ENCODE data around the gene DEPDC5. TPM values are rescaled to one million over a fixed set of nuclear protein-coding genes. Genes with fewer than 3 reads are reported as not detected.

The DEPDC5 gene
- total and polyA plus RNA-seq, 9 of the 15 experiments (the other 6 are each of a cell fraction or from before 2014, with no cell fraction given), result 2.3 to 12.3 (median 10.7) TPM

DNA sequence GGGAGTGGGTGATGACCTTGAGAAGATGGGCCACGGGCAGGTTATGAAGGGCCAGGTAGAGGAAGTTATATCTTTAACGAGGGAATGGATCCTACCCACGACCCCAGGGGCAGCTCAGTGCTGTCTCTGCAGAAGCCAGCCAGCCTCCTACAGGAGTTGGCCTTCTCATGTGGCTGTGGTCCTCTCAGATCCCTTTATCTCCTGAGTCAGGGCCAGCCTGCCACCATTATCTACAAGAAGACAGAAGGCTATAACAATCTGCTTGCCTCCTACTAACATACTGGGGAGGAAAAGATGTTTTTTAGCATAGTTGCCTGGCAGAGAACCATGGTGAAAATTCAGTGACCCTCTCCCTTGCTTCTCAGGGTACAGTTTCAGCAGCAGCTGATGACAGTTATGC is 183.5 kb downstream of the DEPDC5 start (continued):
- TF ChIP-seq ZNF311 (CRISPR knock-in tag; IDR thresholded peaks at IDR 0.05) (no peak), DIDO1 (tag; IDR thresholded peaks at IDR 0.05; ENCODE audit: low read depth) (no peak), CBX3 (IDR thresholded peaks at IDR 0.05; ENCODE audit: borderline replicate concordance in 1 of 2, low read length in 2 of 2) (no peak), ZKSCAN3 (CRISPR knock-in tag; IDR thresholded peaks at IDR 0.05) (no peak), TBP (optimal IDR thresholded peaks at IDR 0.05; ENCODE audit: low read depth, low read length) (no peak), NBN (IDR thresholded peaks at IDR 0.05; ENCODE audit: low read depth) (peak; percentile 26; the same call in 1 of the 2 replicates), SAP30 (IDR thresholded peaks at IDR 0.05; ENCODE audit: borderline replicate concordance, insufficient read depth, low read depth, low read length, poor library complexity, severe bottlenecking) (no peak), ZNF707 (CRISPR knock-in tag; conservative IDR thresholded peaks at IDR 0.05) (no peak), MTA2 (IDR thresholded peaks at IDR 0.05; ENCODE audit: low read depth) (peak; percentile 79), ZNF197 (CRISPR knock-in tag; IDR thresholded peaks at IDR 0.05; ENCODE audit: low read depth) (no peak), RBM34 (IDR thresholded peaks at IDR 0.05; ENCODE audit: borderline replicate concordance, insufficient read depth, low read length) (no peak), CREM (IDR thresholded peaks at IDR 0.05; ENCODE audit: low read depth) (peak; percentile 48; the same call in 1 of the 2 replicates), PTTG1 (tag; IDR thresholded peaks at IDR 0.05; ENCODE audit: low read depth) (no peak), ZNF77 (CRISPR knock-in tag; IDR thresholded peaks at IDR 0.05) (no peak), ZNF174 (CRISPR knock-in tag; IDR thresholded peaks at IDR 0.05) (no peak)
- TF ChIP-seq, protein P1, sequence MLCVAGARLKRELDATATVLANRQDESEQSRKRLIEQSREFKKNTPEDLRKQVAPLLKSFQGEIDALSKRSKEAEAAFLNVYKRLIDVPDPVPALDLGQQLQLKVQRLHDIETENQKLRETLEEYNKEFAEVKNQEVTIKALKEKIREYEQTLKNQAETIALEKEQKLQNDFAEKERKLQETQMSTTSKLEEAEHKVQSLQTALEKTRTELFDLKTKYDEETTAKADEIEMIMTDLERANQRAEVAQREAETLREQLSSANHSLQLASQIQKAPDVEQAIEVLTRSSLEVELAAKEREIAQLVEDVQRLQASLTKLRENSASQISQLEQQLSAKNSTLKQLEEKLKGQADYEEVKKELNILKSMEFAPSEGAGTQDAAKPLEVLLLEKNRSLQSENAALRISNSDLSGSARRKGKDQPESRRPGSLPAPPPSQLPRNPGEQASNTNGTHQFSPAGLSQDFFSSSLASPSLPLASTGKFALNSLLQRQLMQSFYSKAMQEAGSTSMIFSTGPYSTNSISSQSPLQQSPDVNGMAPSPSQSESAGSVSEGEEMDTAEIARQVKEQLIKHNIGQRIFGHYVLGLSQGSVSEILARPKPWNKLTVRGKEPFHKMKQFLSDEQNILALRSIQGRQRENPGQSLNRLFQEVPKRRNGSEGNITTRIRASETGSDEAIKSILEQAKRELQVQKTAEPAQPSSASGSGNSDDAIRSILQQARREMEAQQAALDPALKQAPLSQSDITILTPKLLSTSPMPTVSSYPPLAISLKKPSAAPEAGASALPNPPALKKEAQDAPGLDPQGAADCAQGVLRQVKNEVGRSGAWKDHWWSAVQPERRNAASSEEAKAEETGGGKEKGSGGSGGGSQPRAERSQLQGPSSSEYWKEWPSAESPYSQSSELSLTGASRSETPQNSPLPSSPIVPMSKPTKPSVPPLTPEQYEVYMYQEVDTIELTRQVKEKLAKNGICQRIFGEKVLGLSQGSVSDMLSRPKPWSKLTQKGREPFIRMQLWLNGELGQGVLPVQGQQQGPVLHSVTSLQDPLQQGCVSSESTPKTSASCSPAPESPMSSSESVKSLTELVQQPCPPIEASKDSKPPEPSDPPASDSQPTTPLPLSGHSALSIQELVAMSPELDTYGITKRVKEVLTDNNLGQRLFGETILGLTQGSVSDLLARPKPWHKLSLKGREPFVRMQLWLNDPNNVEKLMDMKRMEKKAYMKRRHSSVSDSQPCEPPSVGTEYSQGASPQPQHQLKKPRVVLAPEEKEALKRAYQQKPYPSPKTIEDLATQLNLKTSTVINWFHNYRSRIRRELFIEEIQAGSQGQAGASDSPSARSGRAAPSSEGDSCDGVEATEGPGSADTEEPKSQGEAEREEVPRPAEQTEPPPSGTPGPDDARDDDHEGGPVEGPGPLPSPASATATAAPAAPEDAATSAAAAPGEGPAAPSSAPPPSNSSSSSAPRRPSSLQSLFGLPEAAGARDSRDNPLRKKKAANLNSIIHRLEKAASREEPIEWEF (CRISPR knock-in tag; IDR thresholded peaks at IDR 0.05), result no peak
- TF ChIP-seq, protein P2, sequence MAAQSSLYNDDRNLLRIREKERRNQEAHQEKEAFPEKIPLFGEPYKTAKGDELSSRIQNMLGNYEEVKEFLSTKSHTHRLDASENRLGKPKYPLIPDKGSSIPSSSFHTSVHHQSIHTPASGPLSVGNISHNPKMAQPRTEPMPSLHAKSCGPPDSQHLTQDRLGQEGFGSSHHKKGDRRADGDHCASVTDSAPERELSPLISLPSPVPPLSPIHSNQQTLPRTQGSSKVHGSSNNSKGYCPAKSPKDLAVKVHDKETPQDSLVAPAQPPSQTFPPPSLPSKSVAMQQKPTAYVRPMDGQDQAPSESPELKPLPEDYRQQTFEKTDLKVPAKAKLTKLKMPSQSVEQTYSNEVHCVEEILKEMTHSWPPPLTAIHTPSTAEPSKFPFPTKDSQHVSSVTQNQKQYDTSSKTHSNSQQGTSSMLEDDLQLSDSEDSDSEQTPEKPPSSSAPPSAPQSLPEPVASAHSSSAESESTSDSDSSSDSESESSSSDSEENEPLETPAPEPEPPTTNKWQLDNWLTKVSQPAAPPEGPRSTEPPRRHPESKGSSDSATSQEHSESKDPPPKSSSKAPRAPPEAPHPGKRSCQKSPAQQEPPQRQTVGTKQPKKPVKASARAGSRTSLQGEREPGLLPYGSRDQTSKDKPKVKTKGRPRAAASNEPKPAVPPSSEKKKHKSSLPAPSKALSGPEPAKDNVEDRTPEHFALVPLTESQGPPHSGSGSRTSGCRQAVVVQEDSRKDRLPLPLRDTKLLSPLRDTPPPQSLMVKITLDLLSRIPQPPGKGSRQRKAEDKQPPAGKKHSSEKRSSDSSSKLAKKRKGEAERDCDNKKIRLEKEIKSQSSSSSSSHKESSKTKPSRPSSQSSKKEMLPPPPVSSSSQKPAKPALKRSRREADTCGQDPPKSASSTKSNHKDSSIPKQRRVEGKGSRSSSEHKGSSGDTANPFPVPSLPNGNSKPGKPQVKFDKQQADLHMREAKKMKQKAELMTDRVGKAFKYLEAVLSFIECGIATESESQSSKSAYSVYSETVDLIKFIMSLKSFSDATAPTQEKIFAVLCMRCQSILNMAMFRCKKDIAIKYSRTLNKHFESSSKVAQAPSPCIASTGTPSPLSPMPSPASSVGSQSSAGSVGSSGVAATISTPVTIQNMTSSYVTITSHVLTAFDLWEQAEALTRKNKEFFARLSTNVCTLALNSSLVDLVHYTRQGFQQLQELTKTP (IDR thresholded peaks at IDR 0.05; ENCODE audit: low read depth in 1 of 2, partially characterized antibody in 2 of 2), result no peak
- TF ChIP-seq, protein P3, sequence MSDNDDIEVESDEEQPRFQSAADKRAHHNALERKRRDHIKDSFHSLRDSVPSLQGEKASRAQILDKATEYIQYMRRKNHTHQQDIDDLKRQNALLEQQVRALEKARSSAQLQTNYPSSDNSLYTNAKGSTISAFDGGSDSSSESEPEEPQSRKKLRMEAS (CRISPR knock-in tag; IDR thresholded peaks at IDR 0.05), result no peak
- TF ChIP-seq, protein P4, sequence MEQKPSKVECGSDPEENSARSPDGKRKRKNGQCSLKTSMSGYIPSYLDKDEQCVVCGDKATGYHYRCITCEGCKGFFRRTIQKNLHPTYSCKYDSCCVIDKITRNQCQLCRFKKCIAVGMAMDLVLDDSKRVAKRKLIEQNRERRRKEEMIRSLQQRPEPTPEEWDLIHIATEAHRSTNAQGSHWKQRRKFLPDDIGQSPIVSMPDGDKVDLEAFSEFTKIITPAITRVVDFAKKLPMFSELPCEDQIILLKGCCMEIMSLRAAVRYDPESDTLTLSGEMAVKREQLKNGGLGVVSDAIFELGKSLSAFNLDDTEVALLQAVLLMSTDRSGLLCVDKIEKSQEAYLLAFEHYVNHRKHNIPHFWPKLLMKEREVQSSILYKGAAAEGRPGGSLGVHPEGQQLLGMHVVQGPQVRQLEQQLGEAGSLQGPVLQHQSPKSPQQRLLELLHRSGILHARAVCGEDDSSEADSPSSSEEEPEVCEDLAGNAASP (IDR thresholded peaks at IDR 0.05), result no peak

Measured in K562 (cell line).